Suppressor macrophage treated with lipopolysaccharide for 4 hours (primary cell): ENCODE data around the gene TSPAN3.

Experiments
- DNase-seq: peaks from one replicate; pipeline ENCODE4 v3.0.0-alpha.2; 2020

TSPAN3 gene

GRCh38 chr15:77070495-77071304, at the start of gene TSPAN3:
TSPAN3 (minus strand) TSS chr15:77071109; CDS start chr15:77070954, 155 bp downstream.
- DNase-seq: peak; percentile 95

- no peak for DNase-seq
Measured at GRCh38 chr15:77120576-77120975, 49.7 kb upstream of the TSPAN3 start.

DNA sequence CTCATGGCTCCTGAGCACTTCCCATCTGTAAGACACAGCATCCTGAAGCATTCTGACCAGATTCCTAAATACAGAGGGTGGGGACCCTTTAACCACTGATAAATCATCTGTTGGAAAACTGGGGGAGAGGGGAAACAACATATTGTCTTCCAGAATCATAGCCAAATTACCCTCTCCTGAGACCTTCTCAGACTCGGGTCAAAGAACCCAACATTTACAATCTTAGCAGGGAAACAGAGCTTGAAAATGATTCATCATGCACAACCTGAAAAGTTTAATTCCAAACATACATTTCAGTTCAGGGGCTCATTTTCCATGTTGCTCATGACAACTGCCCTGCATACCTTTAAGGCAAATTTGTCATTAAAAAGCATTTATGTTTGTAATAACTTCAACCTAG, 48.5 kb upstream of the TSPAN3 start:
- no peak for DNase-seq

DNA sequence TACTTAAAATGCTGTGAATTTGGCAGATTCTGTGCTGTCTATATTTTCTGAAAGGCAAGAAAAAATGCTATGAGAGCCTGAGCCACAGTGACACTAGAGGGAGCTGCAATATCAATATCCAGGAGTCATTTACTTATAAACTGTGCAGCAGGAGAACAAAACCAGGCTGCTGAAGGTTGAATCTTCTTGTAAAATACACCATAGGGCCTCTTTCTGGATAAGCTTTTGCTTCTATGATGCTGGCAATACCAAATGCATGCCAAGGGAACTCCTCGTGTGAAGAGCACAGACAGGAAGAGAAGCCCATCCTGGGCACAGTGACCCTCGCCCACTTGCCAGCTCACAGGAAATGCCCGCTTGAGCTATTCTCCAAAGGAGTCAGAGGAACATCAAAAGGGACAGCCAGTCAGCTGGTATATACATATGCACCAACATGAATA, 48.0 kb upstream of the TSPAN3 start:
- peak; percentile 71 for DNase-seq

- DNase-seq: no peak
Measured at GRCh38 chr15:77115179-77115578, 44.3 kb upstream of the TSPAN3 start.

DNA sequence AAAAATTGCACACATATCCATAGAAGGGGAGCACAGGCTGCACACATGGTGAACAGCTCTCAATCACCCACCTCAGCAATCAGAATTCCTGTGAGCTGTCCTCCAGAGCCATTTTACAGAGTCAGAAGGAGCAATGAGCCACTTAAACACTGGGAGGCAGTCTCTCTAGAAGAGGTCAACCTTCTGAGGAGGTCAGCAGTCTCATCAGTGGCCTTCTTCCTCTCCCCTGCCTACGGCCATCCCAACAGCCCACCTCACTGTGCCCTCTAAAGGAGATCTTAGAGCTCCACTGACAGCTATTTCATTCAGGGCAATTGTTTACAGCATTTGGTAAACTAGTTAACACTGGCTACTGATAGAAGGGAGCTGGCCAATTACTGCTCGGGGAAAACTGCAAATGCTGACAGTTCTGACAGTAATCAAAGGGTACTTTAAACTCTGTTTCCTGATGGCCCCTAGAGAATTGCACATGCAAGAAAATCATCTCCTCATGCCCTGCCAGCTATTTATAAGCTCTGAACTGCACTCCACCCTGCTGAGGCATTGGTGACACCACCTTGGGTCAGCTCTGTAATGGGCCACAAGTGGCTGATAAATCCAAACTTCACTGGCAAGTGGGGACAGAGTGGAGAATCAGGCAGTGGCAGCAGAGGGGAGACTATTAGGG, 42.1 kb upstream of the TSPAN3 start:
- no peak for DNase-seq

GRCh38 chr15:77111789-77112188, 40.9 kb upstream of the TSPAN3 start:
- no peak for DNase-seq

DNA sequence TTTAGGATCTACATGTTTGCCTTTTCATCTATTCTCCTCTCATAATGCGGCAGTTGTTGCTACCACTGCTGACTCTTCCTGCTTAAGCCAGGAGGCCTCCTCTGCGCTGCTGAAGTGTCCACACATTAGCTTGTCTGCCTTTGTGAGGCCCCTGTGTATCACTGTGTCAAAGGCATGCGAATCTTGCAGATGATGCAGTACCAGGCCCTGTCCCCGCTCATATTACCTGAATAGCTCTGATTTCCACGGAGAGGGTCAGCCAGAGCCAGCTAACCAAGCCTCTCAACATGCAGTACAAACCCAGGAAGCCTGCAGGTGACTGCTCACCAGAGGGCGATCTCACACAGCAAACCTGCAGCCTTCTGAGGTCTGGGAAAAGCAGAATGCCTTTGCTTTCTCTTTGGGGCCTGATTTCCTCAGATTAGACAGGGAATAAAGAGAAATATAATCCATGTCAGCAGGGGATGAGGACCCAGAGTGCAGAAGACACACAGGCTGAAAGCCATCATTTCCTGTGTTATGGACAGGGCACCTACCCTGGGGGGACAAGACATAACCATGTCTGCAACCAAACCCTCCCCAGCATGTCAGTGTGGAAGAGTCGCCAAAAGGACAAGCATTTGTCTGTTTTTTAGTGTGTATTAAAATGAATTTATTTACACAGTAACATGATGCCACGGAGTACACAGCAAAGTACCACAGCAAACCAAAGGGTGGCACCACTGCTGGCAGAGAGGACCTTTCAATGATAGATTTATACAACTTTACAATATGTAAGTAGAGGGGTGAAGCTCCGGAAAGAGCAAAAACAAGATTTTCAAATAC, 36.8 kb upstream of the TSPAN3 start:
- DNase-seq: peak; percentile 23

DNA sequence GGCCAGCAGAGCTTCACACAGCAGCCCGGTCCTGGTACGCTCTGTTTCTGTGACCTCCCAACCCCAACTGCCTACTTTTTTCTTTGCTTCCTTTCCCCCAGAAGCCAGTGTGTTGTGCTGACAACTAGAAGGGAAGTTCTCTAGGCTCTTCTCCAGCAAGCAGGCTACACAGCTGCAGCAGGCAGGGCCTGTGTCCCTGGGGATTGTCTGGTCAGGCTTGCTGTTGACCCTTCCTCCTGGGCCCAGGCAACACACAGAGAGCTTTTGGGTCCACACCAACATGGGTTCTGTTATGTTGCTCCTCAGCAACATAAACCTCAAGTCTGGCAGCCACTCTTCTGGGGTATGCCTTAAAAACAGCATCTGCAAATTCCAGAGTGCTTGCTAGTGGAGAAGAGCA, 36.2 kb upstream of the TSPAN3 start:
- DNase-seq: no peak

DNA sequence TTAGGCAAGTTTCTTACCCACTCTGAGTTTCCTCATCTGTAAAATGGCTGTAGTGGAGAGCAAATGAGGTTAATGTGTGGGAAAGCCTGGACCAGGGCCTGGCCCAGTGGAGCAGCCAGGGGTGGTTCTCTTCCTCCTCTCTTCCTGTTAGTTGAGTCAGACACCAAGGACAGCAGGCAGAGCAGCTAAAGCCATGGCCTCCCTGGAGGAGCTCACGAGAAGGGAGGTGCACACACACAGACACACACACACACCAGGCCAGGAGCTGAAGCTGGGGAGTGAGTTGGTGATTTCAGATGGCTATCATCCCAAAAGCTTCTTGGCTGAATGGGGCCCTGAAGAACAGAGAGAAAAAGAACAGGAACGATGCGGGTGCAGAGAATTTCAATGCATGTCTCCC, 33.2 kb upstream of the TSPAN3 start:
- no peak for DNase-seq

DNA sequence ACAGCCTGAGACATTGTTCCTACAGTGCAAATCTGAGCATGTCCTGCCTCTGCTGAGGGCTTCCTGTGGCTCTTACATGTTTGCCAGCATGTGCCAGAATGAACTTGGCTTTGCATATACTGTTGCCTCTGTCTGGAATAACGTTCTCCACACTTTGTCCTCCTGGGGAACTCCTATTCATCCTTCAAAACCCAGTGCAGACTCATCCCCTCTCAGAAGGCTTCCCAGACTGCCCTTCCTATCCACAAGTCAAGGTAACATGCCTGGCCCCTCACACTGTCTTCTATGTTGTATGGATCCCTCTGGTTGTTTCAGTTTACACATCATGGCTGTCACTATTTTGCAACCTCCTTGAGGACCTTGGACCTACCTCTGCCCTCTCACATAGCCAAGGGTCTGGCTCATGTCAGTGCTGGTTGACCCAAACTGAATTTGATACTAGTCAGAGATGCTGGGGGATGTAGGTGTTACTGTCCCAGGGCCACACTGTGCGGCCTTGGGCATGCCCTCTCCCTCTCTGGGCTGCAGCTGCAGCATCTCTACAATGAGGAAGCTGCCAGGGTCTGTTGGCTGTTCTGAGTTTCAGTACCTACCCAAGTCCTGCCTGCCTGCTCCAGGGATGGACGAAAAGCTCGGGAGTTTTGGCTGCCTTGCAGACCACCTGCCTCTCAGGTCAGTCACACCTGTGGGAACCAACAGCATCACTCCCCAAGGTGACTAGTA, 29.0 kb upstream of the TSPAN3 start:
- DNase-seq: no peak

DNA sequence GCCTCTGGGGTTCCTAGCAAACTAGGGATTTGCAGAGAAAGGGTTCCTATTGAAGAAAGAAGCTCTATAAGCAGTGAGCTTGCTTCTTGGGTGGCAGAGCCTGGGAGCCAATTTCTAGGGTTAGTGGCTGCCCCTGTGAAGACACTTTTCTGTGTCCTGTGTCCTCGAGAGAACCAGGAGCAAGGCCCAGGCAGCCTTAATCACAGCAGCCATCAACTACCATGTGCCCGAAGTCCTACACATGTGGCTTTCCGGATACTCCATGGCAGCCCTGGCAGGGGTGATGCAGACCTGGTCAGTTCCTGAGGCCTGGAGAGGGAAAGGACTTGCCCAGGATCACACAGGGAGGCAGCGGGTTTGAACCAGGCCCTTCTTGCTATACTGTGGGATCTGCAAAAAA, 27.7 kb upstream of the TSPAN3 start:
- no peak for DNase-seq

- no peak for DNase-seq
Measured at GRCh38 chr15:77097921-77098320, 27.0 kb upstream of the TSPAN3 start.

DNA sequence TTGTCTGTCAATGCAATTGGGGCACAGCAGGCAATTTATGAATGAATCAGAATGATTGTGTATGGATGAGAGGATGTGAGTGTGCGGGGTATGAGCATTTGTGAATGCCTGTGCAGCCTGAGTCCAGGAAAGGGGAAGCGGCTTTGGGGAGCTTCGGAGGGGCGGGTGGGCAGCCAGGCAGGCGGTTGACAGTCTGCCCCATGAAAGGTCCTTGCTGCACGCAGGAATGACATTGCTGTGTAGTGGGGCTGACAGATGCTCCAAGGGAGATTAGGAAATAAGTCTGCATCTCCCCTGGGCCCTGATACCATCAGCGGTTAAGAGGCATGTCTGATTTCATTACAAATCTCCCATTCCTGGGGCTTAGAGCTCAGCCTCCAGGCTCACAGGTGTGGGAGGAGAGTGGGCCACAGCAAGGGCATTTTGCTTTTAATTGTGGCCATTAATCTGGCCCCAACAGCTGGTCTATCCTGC, 26.4 kb upstream of the TSPAN3 start:
- DNase-seq: no peak

DNA sequence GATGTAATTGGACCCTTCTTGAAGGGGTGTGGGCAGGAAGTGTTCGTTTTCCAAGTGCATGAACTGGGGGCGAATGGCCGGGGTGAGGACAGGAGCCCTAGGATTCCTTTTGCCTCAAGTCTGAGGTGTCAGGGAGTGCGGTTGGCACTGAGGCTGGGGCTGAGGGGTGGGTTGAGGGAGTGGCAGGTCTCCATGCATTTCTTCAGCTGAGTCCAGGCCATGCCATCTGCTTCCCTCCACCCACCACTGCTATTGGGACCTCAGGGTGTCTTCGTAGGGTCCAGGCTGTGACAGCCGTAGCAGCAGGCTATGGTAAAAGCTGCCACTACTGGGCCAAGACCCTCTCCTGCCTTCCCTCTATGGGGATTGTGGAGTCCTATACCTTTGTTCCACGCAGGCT, 25.6 kb upstream of the TSPAN3 start:
- DNase-seq: no peak

DNA sequence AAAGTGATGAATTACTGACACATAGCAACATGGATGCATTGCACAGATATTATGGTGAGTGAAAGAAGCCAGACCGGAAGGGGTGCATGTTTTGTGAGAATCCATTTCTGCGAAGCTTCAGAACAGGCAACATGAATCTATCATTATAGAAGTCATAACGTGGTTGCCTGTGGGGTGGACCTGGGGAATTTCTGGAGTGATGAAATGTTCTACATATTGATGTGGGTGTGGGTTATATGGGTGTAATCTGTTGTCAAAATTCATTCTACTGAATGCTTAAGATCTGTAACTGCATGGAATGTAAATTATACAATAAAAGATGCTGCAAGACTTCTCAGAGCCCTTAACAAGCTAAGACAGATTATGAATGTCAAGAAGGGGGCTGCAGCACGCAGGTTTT, 25.2 kb upstream of the TSPAN3 start:
- no peak for DNase-seq

DNA sequence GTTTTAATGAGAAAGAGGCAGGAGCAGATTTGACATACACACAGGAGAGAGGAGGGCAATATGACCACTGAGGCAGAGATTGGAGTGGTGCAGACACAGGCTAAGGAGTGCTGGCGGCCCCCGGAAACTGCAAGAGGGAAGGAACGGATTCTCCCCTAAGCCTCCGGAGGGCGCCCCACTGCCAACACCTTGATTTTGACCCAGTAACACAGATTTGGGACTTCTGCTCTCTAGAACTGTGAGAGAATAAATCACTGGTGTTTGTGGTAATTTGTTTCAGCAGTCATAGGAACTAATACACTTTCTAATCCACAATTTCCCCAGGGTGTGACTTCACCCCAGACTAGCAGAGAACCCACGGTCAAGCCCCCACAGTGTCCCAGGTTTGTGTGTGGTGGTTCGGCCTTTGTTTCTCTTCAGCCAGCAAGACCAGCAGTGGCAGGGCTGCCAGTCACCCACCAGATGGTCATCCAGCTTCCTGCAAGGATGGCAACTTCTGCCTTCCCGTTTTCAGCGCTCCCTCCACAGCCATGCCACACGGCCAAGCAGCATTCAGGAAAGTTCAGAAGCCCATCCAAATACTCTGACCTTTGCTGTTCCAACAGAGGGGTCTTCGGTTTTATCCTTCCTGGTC, 23.6 kb upstream of the TSPAN3 start:
- no peak for DNase-seq

DNA sequence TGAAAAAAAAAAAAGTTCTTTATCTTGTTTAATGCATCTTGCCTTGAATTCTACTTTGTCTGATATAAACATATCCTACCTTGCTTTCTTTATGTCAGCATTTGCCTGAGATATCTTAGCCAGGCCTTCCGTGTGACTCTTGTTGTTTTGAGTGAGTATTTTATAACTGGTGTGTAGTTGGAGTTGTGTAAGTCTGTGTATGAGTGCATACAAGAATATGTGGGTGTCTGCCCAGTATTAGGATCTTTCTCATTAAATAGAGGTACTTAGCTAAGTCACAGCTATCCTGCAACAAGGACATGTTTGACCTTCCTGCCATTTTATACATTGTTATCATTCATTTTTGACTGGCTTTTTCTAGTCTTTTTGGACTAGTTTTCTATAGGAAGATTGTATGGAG, 22.5 kb upstream of the TSPAN3 start:
- peak; percentile 10 for DNase-seq

DNA sequence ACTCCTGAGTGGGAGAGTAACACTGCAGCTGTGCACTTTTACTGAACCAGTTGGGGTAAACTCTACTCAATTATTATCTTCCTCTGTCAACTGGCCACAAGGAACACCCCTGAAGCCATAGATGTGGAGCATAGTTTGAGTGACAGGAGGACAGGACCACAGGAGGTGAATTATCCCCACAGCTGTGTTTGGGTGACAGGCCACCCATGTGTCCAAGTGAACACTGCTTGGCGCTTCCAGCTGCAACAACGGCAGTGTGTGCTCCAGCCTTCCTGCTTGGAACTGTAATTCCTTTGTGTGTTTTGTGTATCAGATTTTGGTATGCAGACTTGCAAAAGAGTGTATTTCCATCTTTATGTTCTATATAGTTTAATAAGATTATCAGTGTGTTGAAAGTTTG, 20.2 kb upstream of the TSPAN3 start:
- no peak for DNase-seq

DNA sequence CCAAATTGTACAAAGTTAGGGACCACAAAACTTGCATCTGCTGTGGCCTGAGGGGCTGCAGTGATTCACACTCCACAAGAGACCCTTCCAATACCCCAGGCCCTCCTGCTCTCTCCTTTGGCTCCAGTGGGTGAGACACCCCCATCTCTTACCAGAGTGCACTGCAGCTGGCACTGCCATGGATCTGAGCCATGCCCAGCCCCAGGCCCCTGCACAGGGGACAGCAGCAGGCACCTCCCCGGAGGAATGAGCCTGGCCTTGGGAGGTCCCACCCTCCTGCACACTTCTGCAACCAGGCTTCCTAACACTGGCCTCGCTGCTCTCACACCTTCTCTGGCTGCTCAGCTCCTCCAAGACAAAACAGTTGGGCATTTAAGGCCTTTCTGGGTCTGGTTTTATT, 16.3 kb upstream of the TSPAN3 start:
- no peak for DNase-seq

GRCh38 chr15:77085297-77085696, 14.4 kb upstream of the TSPAN3 start:
- peak; percentile 93 for DNase-seq

GRCh38 chr15:77084436-77084835, 13.5 kb upstream of the TSPAN3 start:
- DNase-seq: no peak
